NCI-H460 (cell line): Measurements from ENCODE around the gene PLCG2. TPM values are rescaled to one million over a fixed set of nuclear protein-coding genes. Genes with fewer than 3 reads are reported as not detected.

ENCODE experiments used
- total RNA-seq: library from RNA; depleted of rRNA; stranded (reverse); fragments of >200 nt; shearing (Covaris generic); gene quantifications from 2 replicates; pipeline ENCODE4 v1.2.3, GENCODE V29; 2014; rRNA removed

Gene PLCG2
- total RNA-seq, 1 experiment from 2014 or later, result 2.8 TPM

Other genes with a start within 250 kb of the PLCG2 start
- gene SDR42E1, start 232.2 kb downstream of the PLCG2 start, total RNA-seq, result not detected in 2 replicates